Activated naive CD8-positive, alpha-beta T cell treated with anti-CD3 and anti-CD28 coated beads, Interleukin-2, amount 50 U/mL, for 24 hours (primary cell): Measurements from ENCODE around the gene BCLAF1.

Experiments
- ATAC-seq: fragments of 150-1000 bp; cut with Tn5 transposase; one replicate; pipeline ENCODE4 v1.10.0; 2021
- DNase-seq: peaks from one replicate; pipeline ENCODE4 v3.0.0; 2021
- H3K27ac Mint-ChIP-seq: one replicate; pipeline ENCODE4 v1.8.0; 2021; ENCODE audit warnings: mild to moderate bottlenecking, mixed read lengths
- H3K27me3 Mint-ChIP-seq: one replicate; pipeline ENCODE4 v1.8.0; 2021; ENCODE audit warnings: mixed read lengths
- H3K36me3 Mint-ChIP-seq: one replicate; pipeline ENCODE4 v1.8.0; 2021; ENCODE audit warnings: low read depth, mixed read lengths
- H3K4me1 Mint-ChIP-seq: one replicate; pipeline ENCODE4 v1.8.0; 2021; ENCODE audit warnings: mixed read lengths
- H3K4me3 Mint-ChIP-seq: one replicate; pipeline ENCODE4 v1.8.0; 2021; ENCODE audit warnings: mild to moderate bottlenecking, moderate library complexity, mixed read lengths
- H3K9me3 Mint-ChIP-seq: one replicate; pipeline ENCODE4 v1.8.0; 2021; ENCODE audit warnings: mixed read lengths

Gene BCLAF1

GRCh38 chr6:136212608-136213007, 77.0 kb downstream of the BCLAF1 start:
- Mint-ChIP-seq H3K27ac (no peak overlapping the region), H3K36me3 (no peaks in the 10 kb centered on the region), H3K4me1 (no peaks in the 10 kb centered on the region), H3K4me3 (no peak overlapping the region), H3K27me3 (no peaks in the 10 kb centered on the region), H3K9me3 (no peaks in the 10 kb centered on the region)
- DNase-seq = no peak
- no peak for ATAC-seq

- Mint-ChIP-seq H3K4me1 (no peaks in the 10 kb centered on the region), H3K36me3 (no peaks in the 10 kb centered on the region), H3K27me3 (peaks cover 2% of the 10 kb centered on the region), H3K27ac (no peak overlapping the region), H3K9me3 (no peaks in the 10 kb centered on the region), H3K4me3 (no peak overlapping the region)
- ATAC-seq (no peak), DNase-seq (no peak)
These were observed 79.1 kb downstream of the BCLAF1 start for GRCh38 chr6:136210398-136211165.

GRCh38 chr6:136209496-136209895, 80.2 kb downstream of the BCLAF1 start:
- H3K27me3 Mint-ChIP-seq = peaks cover 2% of the 10 kb centered on the region
- H3K4me1 Mint-ChIP-seq = no peaks in the 10 kb centered on the region
- no peaks in the 10 kb centered on the region for H3K36me3 Mint-ChIP-seq
- no peak for DNase-seq
- ATAC-seq = no peak
- H3K9me3 Mint-ChIP-seq = no peaks in the 10 kb centered on the region
- H3K27ac Mint-ChIP-seq = no peak overlapping the region
- H3K4me3 Mint-ChIP-seq = no peak overlapping the region

- H3K4me3 Mint-ChIP-seq = no peak overlapping the region
- DNase-seq (no peak), ATAC-seq (no peak)
- H3K27ac Mint-ChIP-seq = no peak overlapping the region
- H3K9me3 Mint-ChIP-seq = no peaks in the 10 kb centered on the region
- H3K4me1 Mint-ChIP-seq = no peaks in the 10 kb centered on the region
- H3K36me3 Mint-ChIP-seq = no peaks in the 10 kb centered on the region
- peaks cover 2% of the 10 kb centered on the region for H3K27me3 Mint-ChIP-seq
These were observed 80.9 kb downstream of the BCLAF1 start for GRCh38 chr6:136208783-136209182.
